ENCODE results near the gene PRKACA.

The PRKACA gene

GRCh38 chr19:14112051-14112808, 5.3 kb downstream of the PRKACA start:
- no peak overlapping the region for H3K4me3 ChIP-seq (ENCODE audit: low read depth, low read length)
- DNase-seq (ENCODE audit: low read depth), result no peak
- no peak for TF ChIP-seq CTCF (IDR thresholded peaks at IDR 0.05; ENCODE audit: control insufficient read depth, extremely low read depth, insufficient read depth)

GRCh38 chr19:14111486-14111885, 6.1 kb downstream of the PRKACA start:
- no peak overlapping the region for H3K4me3 ChIP-seq (ENCODE audit: low read depth, low read length)
- DNase-seq (ENCODE audit: low read depth), result no peak
- TF ChIP-seq CTCF (IDR thresholded peaks at IDR 0.05; ENCODE audit: control insufficient read depth, extremely low read depth, insufficient read depth), result no peak

- DNase-seq (ENCODE audit: low read depth), result no peak
- TF ChIP-seq CTCF (IDR thresholded peaks at IDR 0.05; ENCODE audit: control insufficient read depth, extremely low read depth, insufficient read depth), result no peak
- no peak overlapping the region for H3K4me3 ChIP-seq (ENCODE audit: low read depth, low read length)
Measured at GRCh38 chr19:14110650-14111049, 6.9 kb downstream of the PRKACA start.

- no peak for DNase-seq (ENCODE audit: low read depth)
Measured at GRCh38 chr19:14107581-14108461, 9.7 kb downstream of the PRKACA start.

GRCh38 chr19:14106840-14107239, 10.7 kb downstream of the PRKACA start:
- no peak for DNase-seq (ENCODE audit: low read depth)
- TF ChIP-seq CTCF (IDR thresholded peaks at IDR 0.05; ENCODE audit: control insufficient read depth, extremely low read depth, insufficient read depth), result no peak
- no peak overlapping the region for H3K4me3 ChIP-seq (ENCODE audit: low read depth, low read length)

More at GRCh38 chr19:14107581-14108461, 9.7 kb downstream of the PRKACA start:
- H3K4me3 ChIP-seq (ENCODE audit: low read depth, low read length), result no peak overlapping the region
- no peak for TF ChIP-seq CTCF (IDR thresholded peaks at IDR 0.05; ENCODE audit: control insufficient read depth, extremely low read depth, insufficient read depth)

- DNase-seq (ENCODE audit: low read depth), result no peak
- no peak for TF ChIP-seq CTCF (IDR thresholded peaks at IDR 0.05; ENCODE audit: control insufficient read depth, extremely low read depth, insufficient read depth)
- no peak overlapping the region for H3K4me3 ChIP-seq (ENCODE audit: low read depth, low read length)
Measured at GRCh38 chr19:14105680-14106079, 11.9 kb downstream of the PRKACA start.

Measured in LNCaP clone FGC (cell line).